ENCODE results near the gene BUD31.

- TF ChIP-seq CTCF (IDR thresholded peaks at IDR 0.05) = no peak
- no peak for TF ChIP-seq POLR2A (IDR thresholded peaks at IDR 0.05)
- no peak for TF ChIP-seq EP300 (IDR thresholded peaks at IDR 0.05)
These were observed 16.7 kb upstream of the BUD31 start for GRCh38 chr7:99392046-99392445.
